GM23338 (cell line): Measurements from ENCODE around the gene RGSL1.

Experiments
- CREB1 ChIP-seq: fragments of 250-450 bp; sonication (Bioruptor Pico); IDR thresholded peaks from 2 replicates; pipeline ENCODE4 v1.5.0; 2020; ENCODE audit warnings: low read depth, mild to moderate bottlenecking, moderate library complexity
- EZH2 ChIP-seq: fragments of 200-600 bp; sonication (generic); IDR thresholded peaks from one replicate; pipeline ENCODE4 v1.8.0; 2017; ENCODE audit warnings: antibody characterized with exemption, mild to moderate bottlenecking, low read depth; ENCODE audit not compliant: unreplicated experiment
- EZH2phosphoT487 ChIP-seq: fragments of 200-600 bp; sonication (generic); IDR thresholded peaks from one replicate; pipeline ENCODE4 v1.8.1; 2018; ENCODE audit warnings: antibody characterized with exemption; ENCODE audit not compliant: unreplicated experiment
- JUNB ChIP-seq: IDR thresholded peaks from one replicate; pipeline ENCODE4 v1.6.1; 2016; ENCODE audit warnings: antibody characterized with exemption; ENCODE audit not compliant: unreplicated experiment
- POLR2AphosphoS5 ChIP-seq: IDR thresholded peaks from 2 replicates; pipeline ENCODE4 v1.6.1; 2016; ENCODE audit warnings: antibody characterized with exemption, low read depth
- REST ChIP-seq: IDR thresholded peaks from one replicate; pipeline ENCODE4 v1.6.1; 2018; ENCODE audit warnings: antibody characterized with exemption; ENCODE audit not compliant: unreplicated experiment
- STAT1 ChIP-seq: IDR thresholded peaks from one replicate; pipeline ENCODE4 v1.6.1; 2016; ENCODE audit warnings: antibody characterized with exemption; ENCODE audit not compliant: unreplicated experiment
- ZNF114 ChIP-seq: fragments of 250-450 bp; sonication (Bioruptor Pico); IDR thresholded peaks from 2 replicates; pipeline ENCODE4 v1.5.0; 2020; ENCODE audit warnings: mild to moderate bottlenecking, moderate library complexity
- ZNF331 ChIP-seq: fragments of 250-450 bp; sonication (Bioruptor Pico); IDR thresholded peaks from 2 replicates; pipeline ENCODE4 v1.5.0; 2020; ENCODE audit warnings: low read depth, mild to moderate bottlenecking, moderate library complexity
- TF ChIP-seq, protein P1 (sequence below), 2 experiments: fragments of 200-600 bp in 1 of 2; sonication (generic) in 1 of 2; conservative IDR thresholded peaks; 2 replicates each; pipeline versions ENCODE4 v1.5.1 to v1.6.1; 2016 to 2017; ENCODE audit warnings: antibody characterized with exemption in 2 of 2, low read depth in 2 of 2, mild to moderate bottlenecking in 2 of 2, moderate library complexity in 1 of 2
- TF ChIP-seq, protein P2 (sequence below): IDR thresholded peaks from 2 replicates; pipeline ENCODE4 v1.6.1; 2016; ENCODE audit warnings: antibody characterized with exemption

DNA sequence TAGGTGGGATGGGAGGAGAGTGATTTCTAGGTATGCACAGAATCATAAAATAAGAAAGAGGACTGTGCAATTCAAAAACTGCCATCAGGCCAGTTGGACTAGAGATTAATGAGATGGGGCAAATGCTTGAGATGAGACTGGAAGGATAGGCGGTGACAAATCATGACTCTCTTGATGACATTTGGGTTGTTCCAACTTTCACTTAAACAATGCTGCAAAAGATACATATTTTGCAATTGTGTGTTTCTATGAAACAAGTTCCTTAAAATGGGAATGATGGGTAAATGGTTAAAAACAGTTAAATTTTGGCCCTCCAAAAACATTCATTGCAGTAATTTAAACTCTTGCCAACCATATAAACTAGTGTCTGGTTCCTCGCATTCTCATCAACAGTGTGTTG, 84.0 kb downstream of the RGSL1 start:
- TF ChIP-seq EZH2phosphoT487: no peak
- TF ChIP-seq, protein P1, sequence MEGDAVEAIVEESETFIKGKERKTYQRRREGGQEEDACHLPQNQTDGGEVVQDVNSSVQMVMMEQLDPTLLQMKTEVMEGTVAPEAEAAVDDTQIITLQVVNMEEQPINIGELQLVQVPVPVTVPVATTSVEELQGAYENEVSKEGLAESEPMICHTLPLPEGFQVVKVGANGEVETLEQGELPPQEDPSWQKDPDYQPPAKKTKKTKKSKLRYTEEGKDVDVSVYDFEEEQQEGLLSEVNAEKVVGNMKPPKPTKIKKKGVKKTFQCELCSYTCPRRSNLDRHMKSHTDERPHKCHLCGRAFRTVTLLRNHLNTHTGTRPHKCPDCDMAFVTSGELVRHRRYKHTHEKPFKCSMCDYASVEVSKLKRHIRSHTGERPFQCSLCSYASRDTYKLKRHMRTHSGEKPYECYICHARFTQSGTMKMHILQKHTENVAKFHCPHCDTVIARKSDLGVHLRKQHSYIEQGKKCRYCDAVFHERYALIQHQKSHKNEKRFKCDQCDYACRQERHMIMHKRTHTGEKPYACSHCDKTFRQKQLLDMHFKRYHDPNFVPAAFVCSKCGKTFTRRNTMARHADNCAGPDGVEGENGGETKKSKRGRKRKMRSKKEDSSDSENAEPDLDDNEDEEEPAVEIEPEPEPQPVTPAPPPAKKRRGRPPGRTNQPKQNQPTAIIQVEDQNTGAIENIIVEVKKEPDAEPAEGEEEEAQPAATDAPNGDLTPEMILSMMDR (conservative IDR thresholded peaks at IDR 0.05; ENCODE audit: low read depth in 2 of 2): no peak
- TF ChIP-seq REST: no peak
- no peak for TF ChIP-seq EZH2
- TF ChIP-seq JUNB: no peak
- no peak for TF ChIP-seq POLR2AphosphoS5
- TF ChIP-seq ZNF331: no peak
- TF ChIP-seq, protein P2, sequence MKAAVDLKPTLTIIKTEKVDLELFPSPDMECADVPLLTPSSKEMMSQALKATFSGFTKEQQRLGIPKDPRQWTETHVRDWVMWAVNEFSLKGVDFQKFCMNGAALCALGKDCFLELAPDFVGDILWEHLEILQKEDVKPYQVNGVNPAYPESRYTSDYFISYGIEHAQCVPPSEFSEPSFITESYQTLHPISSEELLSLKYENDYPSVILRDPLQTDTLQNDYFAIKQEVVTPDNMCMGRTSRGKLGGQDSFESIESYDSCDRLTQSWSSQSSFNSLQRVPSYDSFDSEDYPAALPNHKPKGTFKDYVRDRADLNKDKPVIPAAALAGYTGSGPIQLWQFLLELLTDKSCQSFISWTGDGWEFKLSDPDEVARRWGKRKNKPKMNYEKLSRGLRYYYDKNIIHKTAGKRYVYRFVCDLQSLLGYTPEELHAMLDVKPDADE: no peak
- no peak for TF ChIP-seq CREB1 (CRISPR knock-in tag)
- no peak for TF ChIP-seq ZNF114 (CRISPR knock-in tag)
- no peak for TF ChIP-seq STAT1
